Rectal smooth muscle tissue (tissue), 1 donor: Measurements from ENCODE around the gene GNB2.
"Not testable (repeated sequence)": the region's sequence is repeated elsewhere in the genome, so short reads cannot be mapped to it uniquely, and the experiment has no call there.

ENCODE experiments used
- H3K27ac ChIP-seq: one replicate; pipeline ENCODE4 v1.7.0; 2013; ENCODE audit warnings: low read depth, low read length, inconsistent platforms
- H3K27me3 ChIP-seq: one replicate; pipeline ENCODE4 v1.7.0; 2013; ENCODE audit warnings: low read length; ENCODE audit not compliant: control insufficient read depth, insufficient read depth
- H3K36me3 ChIP-seq: one replicate; pipeline ENCODE4 v1.7.0; 2013; ENCODE audit warnings: low read length; ENCODE audit not compliant: control insufficient read depth, insufficient read depth
- H3K4me1 ChIP-seq: one replicate; pipeline ENCODE4 v1.7.0; 2013; ENCODE audit warnings: low read length; ENCODE audit not compliant: control insufficient read depth, insufficient read depth
- H3K4me3 ChIP-seq: one replicate; pipeline ENCODE4 v1.7.0; 2013; ENCODE audit warnings: low read length
- H3K9ac ChIP-seq: one replicate; pipeline ENCODE4 v1.7.0; 2013; ENCODE audit warnings: low read length

Gene GNB2

GRCh38 chr7:100721505-100721812 lies 47.9 kb downstream of the GNB2 start:
- Histone ChIP-seq H3K4me1 (no peaks in the 10 kb centered on the region), H3K27ac (no peak overlapping the region), H3K27me3 (peaks cover 14% of the 10 kb centered on the region), H3K4me3 (no peak overlapping the region), H3K36me3 (no peaks in the 10 kb centered on the region), H3K9ac (no peak overlapping the region)

GRCh38 chr7:100722480-100723212 lies 49.1 kb downstream of the GNB2 start:
- H3K36me3 ChIP-seq = no peaks in the 10 kb centered on the region
- peaks cover 14% of the 10 kb centered on the region for H3K27me3 ChIP-seq
- H3K4me3 ChIP-seq = no peak overlapping the region
- no peak overlapping the region for H3K27ac ChIP-seq
- no peaks in the 10 kb centered on the region for H3K4me1 ChIP-seq
- H3K9ac ChIP-seq = no peak overlapping the region

- H3K4me1 ChIP-seq = no peaks in the 10 kb centered on the region
Measured at GRCh38 chr7:100723732-100724275, 50.3 kb downstream of the GNB2 start.

GRCh38 chr7:100724364-100724763 lies 50.8 kb downstream of the GNB2 start:
- peaks cover 14% of the 10 kb centered on the region for H3K27me3 ChIP-seq
- not testable (repeated sequence) for H3K4me3 ChIP-seq, H3K4me1 ChIP-seq, H3K27ac ChIP-seq, H3K9ac ChIP-seq, H3K36me3 ChIP-seq

More at GRCh38 chr7:100723732-100724275, 50.3 kb downstream of the GNB2 start:
- H3K27ac ChIP-seq = no peak overlapping the region
- no peak overlapping the region for H3K9ac ChIP-seq
- no peak overlapping the region for H3K4me3 ChIP-seq
- H3K27me3 ChIP-seq = peaks cover 14% of the 10 kb centered on the region
- no peaks in the 10 kb centered on the region for H3K36me3 ChIP-seq

- no peak overlapping the region for H3K4me3 ChIP-seq
- H3K36me3 ChIP-seq = no peaks in the 10 kb centered on the region
- H3K9ac ChIP-seq = no peak overlapping the region
- no peaks in the 10 kb centered on the region for H3K4me1 ChIP-seq
- peak overlapping the region; percentile 32 for H3K27ac ChIP-seq
- peaks cover 4% of the 10 kb centered on the region for H3K27me3 ChIP-seq
Measured at GRCh38 chr7:100726996-100727761, 53.6 kb downstream of the GNB2 start.

GRCh38 chr7:100728196-100728595 lies 54.7 kb downstream of the GNB2 start:
- no peaks in the 10 kb centered on the region for H3K4me1 ChIP-seq
- H3K27ac ChIP-seq = no peak overlapping the region

More at GRCh38 chr7:100728196-100728595, 54.7 kb downstream of the GNB2 start:
- H3K9ac ChIP-seq = no peak overlapping the region
- H3K27me3 ChIP-seq = peaks cover 4% of the 10 kb centered on the region
- H3K4me3 ChIP-seq = no peak overlapping the region
- H3K36me3 ChIP-seq = no peaks in the 10 kb centered on the region
